GM19452 (cell line): Measurements from ENCODE around the gene RASA2.
"Not testable (repeated sequence)": the region's sequence is repeated elsewhere in the genome, so short reads cannot be mapped to it uniquely, and the experiment has no call there.

Experiments used
- ATAC-seq: cut with Tn5 transposase; IDR thresholded peaks from one replicate; pipeline ENCODE4 v1.9.1; 2021; ENCODE audit not compliant: unreplicated experiment

Gene RASA2

GRCh38 chr3:141532609-141533008 lies 45.8 kb downstream of the RASA2 start:
- no peak for ATAC-seq

- not testable (repeated sequence) for ATAC-seq
Observed at GRCh38 chr3:141536017-141536416, 49.2 kb downstream of the RASA2 start.

- ATAC-seq, result no peak
Observed at GRCh38 chr3:141537856-141538255, 51.0 kb downstream of the RASA2 start.

- ATAC-seq, result no peak
Observed at GRCh38 chr3:141538568-141539240, 51.9 kb downstream of the RASA2 start.

GRCh38 chr3:141539431-141540187 lies 52.8 kb downstream of the RASA2 start:
- no peak for ATAC-seq

- ATAC-seq, result no peak
Observed at GRCh38 chr3:141540531-141540930, 53.7 kb downstream of the RASA2 start.

- no peak for ATAC-seq
Observed at GRCh38 chr3:141542202-141542969, 55.6 kb downstream of the RASA2 start.

GRCh38 chr3:141542989-141543388 lies 56.2 kb downstream of the RASA2 start:
- no peak for ATAC-seq

- no peak for ATAC-seq
Observed at GRCh38 chr3:141544697-141545096, 57.9 kb downstream of the RASA2 start.

GRCh38 chr3:141546081-141546480 lies 59.3 kb downstream of the RASA2 start:
- ATAC-seq, result no peak

- no peak for ATAC-seq
Observed at GRCh38 chr3:141546586-141546985, 59.8 kb downstream of the RASA2 start.

- no peak for ATAC-seq
Observed at GRCh38 chr3:141547791-141548190, 61.0 kb downstream of the RASA2 start.

- ATAC-seq, result no peak
Observed at GRCh38 chr3:141550926-141551665, 64.3 kb downstream of the RASA2 start.

- ATAC-seq, result no peak
Observed at GRCh38 chr3:141552440-141552991, 65.7 kb downstream of the RASA2 start.

- no peak for ATAC-seq
Observed at GRCh38 chr3:141553055-141553454, 66.2 kb downstream of the RASA2 start.

- ATAC-seq, result no peak
Observed at GRCh38 chr3:141556034-141556433, 69.2 kb downstream of the RASA2 start.

- no peak for ATAC-seq
Observed at GRCh38 chr3:141557961-141558706, 71.3 kb downstream of the RASA2 start.

GRCh38 chr3:141561426-141562034 lies 74.7 kb downstream of the RASA2 start:
- ATAC-seq, result no peak

- ATAC-seq, result no peak
Observed at GRCh38 chr3:141564241-141564640, 77.4 kb downstream of the RASA2 start.

GRCh38 chr3:141570068-141570467 lies 83.2 kb downstream of the RASA2 start:
- no peak for ATAC-seq
